IPS DF 4.7 (cell line): Measurements from ENCODE around the gene COG2.

Experiments used
- DNase-seq: peaks from one replicate; pipeline ENCODE4 v3.0.0-alpha.2; 2013; ENCODE audit warnings: low spot score; ENCODE audit errors: extremely low read depth

COG2 gene

DNA sequence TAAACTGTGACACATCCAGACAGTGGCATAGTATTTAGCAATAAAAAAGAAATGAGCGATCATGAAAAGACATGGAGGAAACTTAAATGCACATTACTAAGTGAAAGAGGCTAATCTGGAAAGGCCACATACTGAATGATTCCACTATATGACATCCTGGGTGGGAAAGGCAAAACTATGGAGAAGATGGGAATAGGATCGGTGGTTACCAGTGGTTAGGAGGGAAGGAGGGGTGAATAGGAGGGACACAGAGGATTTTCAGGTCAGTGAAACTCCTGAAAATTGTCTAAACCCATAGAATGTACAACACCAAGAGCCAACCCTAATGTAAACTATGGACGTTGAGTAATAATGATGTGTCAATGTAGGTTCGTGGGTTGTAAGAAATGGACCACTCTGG is 57.9 kb downstream of the COG2 start:
- DNase-seq, result no peak

DNA sequence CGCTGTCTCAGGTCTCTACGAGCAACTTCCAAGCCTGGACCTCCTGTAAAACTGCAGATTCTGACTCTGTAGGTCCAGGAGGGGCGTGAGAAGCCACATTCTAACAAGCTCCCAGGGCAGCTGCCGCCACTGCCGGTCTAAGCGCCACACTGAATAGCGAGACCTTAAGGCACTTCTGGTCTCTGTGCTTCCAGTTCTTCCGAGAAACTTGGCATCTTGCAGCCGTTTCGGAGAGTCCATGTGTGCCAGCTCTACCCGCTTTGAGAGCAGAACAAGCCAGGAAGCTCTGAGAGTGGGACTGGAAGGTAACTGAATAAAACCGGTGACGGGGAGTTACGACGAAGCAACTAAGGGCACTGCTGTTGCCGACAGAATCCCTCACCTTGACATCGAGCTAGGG is 59.2 kb downstream of the COG2 start:
- DNase-seq, result no peak

DNA sequence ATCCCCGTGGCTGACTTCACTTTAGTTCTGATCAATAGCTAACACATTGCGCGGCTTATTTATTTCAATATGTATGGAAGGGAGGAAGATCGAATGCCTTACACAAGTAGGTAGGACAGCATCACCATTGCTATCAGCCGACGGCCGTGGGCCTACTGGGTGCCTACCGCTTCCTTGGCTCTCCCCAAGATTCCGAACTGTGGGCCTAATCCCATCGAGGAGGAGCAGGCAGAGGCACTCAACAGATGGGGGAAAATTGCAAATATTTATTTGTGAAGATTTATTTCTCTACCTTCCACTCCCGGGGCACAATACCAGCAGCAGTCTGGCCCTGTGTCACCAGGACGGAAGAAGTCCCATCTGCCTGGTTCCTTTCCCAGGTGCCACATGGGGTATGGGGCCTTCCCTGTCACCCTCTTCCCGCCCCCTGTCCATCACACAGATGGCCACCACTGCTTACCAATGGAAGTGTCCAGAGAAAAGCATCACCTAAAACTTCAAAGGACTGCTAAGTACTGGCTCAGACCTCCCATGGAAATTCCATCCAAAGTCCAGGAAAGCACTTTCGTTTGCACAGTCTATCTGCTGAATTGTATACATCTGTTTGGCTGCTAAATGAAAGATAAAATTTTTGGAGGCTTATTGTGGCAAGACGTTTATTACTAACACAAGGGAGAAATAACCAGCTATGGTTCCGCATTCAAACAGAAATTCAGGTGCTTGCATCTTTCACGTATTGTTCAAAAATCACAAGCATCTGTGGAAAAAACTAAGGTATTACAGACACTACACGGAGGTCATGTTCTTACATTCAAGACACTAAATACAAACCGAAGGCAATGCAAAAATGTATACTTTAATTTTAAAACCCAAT is 59.9 kb downstream of the COG2 start:
- DNase-seq, result no peak

DNA sequence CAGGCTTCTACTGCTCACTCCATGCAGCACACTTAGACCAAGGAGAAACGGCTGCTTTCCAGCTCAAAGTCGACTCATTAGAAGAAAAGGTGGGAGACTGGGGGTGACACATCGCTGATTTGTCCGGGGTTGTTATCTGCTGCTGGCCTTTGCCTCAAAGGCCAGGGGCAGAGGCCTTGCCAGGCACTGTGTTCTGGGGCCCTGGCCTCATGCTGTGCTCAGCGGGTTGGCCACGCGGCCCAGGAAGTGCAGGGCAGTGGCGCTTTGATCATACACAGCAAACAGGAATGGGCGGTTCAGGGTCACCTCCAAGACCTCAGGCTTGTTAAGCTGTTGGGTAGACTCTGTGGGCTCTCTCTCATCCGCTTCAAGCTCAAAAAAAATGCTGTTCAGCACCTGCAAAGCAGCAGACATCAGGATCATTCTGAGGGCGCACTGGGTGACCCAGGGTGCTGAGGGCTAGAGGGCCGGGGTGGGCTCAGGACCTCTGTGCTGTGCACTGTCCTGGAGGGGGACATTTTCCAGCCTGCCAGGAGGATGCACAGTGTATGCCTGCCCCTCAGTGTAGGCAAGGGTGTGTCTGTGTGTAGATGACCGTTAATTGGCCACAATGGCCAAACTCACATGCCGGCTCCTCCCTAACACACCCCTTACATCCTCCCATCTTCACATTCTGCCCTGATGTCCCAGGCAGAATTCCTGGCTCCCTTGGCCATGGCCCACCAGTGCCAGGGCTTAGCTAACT is 60.8 kb downstream of the COG2 start:
- DNase-seq, result no peak

DNA sequence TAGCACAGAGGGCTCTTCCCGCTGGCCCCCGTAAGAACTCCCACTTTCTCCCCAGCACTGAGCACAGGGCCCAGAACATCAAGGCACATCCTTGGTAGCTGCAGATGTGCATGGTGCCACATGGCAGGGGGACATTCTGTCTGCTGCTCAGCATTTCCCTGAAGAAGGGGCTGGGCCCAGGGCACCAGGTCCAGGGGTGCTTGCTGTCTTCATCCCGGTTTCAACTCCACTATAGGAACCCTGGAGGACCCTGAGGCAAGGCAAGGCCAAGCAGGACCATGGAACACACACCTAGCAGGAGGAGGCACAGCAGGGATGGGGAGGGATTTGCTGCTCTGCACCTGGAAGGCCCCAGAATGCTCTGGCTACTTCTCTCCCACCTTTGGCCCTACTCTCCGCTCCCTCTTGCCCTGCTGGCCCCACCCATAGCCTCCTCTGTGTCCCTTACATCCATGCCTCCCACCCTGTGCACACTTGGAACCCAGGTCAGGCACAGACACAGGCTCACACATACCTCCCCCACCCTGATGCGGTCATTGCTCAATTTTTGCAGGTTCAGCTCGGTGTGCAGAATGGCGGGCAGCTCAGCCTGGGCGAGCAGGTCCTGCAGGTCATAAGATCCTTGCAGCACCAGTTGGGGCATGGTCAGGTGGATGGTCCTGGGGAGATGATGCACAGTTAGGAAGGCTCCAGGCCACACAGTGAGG is 61.6 kb downstream of the COG2 start:
- DNase-seq, result no peak

DNA sequence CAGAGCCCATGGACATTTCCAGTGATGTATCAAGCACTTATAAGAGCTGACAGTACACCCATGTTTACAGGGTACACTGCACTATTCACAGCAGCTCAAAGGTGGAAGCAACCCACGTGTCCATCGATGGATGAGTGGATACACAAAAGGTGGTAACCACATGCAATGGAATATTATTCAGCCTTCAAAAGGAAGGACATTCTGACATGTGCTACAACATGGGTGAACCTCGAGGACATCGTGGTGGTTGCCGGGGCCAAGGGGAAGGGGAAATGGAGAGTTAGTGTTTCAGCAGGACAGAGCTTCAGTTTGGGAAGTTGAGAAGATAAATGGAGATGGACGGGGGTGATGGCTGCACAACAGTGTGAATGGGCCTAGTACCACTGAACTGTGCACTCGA is 62.5 kb downstream of the COG2 start:
- DNase-seq, result no peak

DNA sequence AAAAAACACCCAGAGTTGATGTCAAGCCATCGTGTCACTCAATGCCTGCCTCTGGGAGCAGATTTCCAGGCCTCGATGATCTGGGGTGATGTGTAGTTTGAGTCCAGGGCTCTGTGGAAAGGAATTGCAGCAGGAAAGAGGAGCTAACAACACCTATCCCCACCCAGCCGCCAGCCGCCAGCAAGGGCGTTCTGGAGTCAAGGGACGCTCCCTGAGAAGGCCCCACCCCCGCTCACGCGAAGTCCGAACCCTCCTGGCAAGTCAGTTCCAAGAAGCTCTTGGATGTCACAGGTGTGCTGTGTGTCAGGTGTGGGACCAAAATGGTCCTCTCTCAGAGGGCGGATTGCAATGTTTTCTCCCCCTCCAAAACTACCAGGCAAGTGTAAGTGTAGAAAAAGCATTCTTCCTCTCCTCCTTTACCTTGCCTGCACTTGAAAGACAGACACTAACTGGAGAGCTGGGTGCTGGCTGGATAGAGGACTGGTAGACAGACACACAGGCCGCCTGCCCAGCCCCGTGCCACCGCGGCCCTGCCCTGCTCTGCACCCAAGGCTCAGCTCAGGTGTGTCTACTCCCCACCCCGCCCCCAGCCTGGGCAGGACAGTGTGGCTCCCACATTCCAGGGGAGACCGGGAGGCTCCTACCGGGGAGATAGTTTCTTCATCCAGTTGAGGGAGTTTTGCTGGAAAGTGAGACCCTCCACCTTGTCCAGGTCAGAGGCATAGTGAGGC is 63.2 kb downstream of the COG2 start:
- DNase-seq, result no peak

DNA sequence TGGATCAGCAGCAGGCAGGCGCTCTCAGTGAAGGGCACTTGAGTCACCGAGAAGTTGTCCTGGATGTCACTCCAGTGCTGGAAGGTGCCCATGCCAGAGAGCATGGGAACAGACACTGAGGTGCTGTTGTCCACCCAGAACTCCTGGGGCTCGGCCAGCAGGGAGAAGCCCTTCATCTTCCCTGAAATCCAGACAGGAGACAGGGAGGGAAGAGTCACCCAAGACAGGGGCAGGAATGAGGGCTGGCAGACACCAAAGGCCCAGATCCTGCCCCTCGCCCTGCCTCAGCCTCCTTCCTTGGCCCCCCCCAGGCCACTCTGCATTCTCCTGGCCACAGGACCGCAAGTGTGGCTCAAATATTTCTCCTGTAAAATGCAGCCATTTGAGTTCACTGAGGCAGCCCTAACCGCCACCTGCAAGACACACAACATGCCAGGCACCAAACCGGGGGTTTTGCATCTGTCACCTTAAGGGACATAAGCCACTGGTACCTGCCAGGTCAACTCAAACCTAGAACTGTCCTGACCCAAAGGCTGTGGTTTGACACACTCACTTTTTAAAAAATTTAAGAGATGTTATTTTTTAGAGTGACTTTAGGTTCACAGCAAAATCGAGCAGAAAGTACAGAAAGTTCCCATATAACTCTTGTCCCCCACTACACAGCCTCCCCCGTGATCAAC is 63.9 kb downstream of the COG2 start:
- no peak for DNase-seq

DNA sequence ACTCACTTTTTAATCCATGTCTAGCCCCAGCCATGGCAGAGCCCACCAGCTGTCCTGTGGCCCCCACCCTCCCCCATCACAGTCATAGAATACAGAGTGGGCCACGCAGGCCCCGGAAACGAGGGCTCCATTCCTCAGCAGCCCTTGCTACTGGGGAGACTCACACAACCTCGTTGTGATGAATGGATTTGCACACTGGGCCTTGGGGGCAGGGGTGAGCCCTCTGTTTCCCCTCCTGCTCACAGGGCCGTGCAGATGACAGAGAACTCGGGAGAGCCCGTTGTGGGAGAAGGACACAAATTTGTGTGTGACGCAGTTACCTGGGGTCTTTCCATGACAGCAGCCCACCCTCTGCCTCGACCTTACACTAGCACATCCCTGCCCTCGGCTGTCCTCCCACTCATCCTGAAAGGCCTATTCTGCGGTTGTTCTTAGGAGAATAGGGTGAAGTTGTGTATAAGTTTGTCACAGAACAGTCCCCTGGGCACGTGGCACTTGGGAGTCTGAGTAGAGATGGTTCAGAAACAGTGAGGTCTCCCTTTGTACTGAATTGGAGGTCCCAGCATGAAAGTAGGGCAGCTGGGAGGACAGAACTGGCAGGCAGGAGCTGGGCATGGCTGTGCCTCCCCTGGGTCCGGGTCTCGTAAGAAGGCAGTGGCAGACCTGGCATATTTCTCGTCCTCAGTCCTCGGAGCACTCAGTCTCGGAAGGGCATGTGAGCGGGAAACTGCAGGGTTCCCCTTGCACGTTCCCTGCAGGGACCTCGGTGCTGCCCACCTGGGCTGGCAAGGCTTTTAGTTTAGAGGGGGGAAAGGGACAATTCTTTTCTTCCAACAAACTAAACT is 64.8 kb downstream of the COG2 start:
- DNase-seq, result no peak

DNA sequence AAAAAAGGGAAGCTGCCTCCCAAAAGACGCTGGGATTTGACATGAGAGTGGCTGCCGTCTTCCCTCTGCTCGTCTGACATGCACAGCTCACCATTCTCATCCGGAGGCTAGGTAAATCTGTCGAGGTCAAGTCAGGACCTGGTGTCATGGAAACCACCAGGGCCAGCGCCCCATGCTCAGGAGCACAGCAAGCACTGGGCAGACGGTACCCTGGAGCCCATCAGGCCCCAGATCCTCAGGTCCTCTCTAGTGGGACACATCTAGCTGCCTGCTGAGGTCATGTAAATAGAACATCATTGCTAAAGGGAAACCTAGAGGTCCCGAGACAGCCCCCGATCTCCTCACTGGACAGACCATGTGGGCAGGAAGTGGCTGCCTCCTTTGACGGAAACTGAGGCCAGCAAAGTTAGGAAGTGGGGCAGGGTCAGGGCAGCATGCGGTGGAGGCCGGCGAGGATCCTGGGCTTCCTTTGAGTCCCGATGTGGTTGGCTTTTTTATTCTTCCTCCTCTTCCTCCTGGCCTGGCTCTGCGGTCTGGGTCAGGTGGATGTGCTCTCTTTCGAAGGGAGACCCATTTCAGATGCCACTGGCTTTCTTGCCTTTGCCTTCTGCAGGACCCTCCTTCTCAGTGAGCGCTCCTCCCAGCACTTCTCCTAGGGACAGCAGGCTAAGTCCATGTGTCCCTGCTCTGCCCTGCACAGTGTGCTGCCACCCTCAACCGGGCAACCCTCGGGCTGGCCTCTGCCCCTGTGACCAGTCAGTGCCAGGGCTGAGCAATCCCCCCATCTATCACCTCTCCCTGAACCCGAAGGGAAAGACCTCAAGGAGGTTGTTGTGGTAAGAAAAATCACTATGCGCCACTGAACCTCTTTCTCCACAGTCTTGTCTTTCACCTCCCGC is 65.7 kb downstream of the COG2 start:
- DNase-seq, result no peak

DNA sequence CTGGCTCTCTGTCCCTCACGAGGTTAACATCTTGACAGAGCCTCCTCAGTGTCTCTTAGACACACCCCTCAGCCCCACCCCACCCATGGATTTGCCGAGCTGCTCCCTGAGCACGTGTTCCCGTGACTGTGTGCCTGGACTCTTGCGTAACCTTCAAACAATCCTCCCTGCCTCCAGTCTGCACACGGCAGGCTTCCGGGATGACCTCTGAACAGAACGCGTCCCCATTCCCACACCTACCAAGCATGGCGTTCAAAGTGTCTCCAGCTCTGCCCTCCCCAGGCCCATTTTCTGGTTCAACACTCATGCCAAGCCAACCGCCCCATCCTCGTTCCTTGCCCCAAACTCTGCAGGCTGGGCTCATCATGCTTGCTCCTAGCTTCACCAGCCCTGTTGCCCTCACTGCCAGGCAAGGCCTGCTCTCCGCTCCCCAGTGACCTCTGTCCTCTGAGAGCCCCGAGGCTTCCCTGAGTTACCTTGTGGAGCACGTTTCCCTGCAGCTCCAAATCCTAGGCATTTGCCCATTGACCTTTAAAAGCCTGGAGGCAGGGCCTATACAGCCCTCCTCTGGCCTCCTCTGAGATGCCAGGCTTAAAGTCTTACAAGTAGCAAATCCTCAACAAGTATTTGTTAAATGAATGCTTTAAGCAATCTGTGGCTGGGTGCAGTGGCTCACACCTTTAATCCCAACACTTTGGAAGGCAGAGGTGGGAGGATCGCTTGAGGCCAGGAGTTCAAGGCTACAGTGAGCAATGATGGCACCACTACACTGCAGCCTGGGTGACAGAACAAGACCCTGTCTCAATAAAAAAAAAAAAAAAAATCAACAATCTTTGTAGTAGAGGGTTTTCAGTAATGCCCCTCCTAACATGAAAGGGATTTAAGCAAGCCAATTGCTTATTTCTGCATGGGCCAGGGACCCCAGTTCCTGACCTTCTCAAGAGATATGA is 66.6 kb downstream of the COG2 start:
- DNase-seq, result no peak

DNA sequence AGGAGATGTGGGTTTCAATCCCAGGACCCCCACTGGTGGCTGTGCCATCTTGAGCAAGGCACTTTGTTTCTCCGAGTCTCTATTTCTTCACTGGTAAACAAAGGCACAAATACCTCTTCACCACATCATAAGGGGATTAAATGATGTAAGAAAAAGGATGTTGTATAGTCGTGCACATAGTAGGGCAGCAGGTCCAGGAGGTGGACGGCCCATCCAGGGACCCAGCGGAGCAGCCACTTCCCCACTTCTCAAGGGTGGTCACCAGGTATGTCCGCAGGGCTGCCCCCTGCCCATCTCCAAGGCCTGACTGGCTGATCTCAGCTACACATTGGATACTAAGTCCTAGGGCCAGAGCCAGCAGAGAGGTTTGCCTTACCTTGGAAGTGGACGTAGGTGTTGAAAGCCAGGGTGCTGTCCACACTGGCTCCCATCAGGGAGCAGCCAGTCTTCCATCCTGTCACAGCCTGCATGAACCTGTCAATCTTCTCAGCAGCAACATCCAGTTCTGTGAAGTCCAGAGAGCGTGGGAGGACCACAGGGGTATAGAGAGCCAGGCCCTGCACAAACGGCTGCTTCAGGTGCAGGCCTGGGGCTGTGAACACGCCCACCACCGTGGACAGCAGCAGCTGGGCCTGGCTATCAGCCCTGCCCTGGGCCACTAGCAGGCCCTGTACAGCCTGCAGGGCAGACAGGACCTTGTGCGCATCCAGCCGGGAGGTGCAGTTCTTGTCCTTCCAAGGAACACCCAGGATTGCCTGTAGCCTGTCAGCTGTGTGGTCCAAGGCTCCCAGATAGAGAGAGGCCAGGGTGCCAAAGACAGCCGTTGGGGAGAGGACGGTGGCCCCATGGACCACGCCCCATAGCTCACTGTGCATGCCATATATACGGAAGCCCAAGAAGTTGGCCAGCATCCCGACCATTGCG is 67.6 kb downstream of the COG2 start:
- no peak for DNase-seq

DNA sequence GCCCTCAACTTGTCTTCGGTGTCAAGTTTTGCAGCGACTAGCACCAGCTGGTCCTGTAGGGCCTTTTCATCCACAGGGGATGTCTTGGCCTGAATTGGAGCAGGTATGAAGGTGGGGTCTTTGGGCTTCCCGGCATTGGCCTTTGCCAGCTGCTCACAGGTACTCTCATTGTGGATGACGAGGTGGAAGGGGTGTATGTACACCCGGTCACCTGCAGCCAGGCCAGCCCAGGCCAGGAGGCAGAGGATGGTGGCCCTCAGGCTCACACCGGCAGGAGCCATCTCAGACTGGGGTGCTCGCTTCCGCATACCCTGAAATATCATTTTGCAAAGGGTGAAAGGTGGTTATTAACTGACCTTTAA is 68.2 kb downstream of the COG2 start:
- no peak for DNase-seq

DNA sequence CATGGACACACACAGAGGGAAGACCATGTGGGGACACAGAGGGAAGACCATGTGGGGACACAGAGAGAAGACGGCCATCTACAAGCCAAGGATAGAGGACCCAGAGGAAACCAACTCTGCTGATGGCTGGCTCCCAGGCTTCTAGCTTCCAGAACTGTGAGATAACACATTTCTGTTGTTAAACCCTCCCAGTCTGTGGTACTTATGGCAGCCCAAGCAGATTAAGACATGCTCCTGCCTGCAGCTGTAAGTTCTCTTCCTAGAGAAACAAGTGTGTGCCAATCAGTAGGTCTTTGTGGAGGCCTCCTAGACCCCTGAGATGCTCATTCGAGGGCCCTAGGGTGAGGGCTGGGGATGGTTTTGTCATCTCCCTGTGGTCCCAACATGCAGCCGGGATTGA is 69.0 kb downstream of the COG2 start:
- no peak for DNase-seq

DNA sequence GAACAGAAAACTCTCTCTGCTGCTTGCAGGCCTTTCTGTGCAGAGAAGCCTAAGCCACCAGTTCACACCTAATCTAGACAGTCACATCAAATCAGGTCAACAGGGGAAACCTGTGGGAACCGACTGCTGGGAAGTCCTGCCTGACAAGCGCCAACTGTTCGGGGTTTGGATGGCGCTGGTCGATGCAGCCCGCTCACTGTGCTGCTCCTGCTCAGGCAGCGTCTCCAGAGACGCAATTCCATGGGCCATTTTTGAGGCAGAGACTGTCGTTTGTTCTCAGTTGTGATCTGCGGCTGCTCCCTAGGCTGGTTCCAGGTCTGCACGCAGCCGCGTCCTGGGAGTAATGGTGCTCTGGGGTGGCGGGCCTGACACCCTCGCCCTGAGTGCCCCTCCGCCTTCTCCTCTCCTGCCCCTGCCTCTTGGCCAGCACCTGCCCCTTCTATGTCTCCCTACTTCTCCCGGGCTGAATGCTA is 70.2 kb downstream of the COG2 start:
- no peak for DNase-seq

DNA sequence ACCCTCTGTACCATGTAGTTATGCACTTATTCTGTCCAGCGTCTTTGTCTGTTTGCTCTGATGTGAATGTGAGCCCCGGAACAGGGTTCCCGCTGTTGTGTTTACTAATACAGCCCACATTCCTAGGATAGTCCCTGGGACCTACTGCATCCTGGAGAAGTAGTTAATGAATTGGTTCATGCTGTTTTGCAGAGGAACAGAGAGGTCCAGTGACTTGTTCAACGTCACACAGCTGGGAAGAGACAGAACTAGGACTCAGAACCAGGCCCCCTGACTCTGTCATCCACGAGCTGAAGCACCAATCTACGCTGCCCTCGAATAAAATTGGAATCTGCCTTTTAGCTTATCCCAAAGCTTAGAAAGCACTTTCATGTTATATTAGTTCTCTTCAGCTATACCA is 70.9 kb downstream of the COG2 start:
- no peak for DNase-seq

DNA sequence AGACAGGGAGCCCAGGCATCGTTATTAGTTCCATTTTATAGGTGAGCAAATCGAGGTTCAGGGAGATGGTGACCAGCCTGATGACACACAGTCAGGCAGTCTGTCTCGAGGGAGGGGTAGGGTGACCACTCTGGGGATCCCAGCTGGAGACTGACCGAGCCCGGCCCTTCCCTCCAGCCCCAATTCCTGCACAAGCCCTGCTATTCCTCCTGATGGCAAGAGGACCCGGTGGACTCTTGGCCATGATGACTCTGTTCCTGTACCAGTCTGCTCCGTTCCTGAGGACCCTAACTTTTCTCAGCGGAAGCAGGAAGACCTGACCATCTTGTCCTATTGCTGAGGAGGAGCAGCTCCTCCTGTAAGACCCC is 71.2 kb downstream of the COG2 start:
- DNase-seq, result no peak
